ENCODE measurements around the gene ZBTB7C. TPM values are rescaled to one million over a fixed set of nuclear protein-coding genes. Genes with fewer than 3 reads are reported as not detected.

The ZBTB7C gene
- total RNA-seq, 1 donor from 2014 or later, result 7.4 TPM

- Mint-ChIP-seq H3K36me3 (no peaks in the 10 kb centered on the region), H3K27me3 (ENCODE audit: low read depth) (peaks cover 2% of the 10 kb centered on the region), H3K27ac (no peak overlapping the region), H3K4me3 (no peak overlapping the region), H3K4me1 (peaks cover 19% of the 10 kb centered on the region), H3K9me3 (peaks cover 18% of the 10 kb centered on the region)
- DNase-seq (ENCODE audit: low spot score in 2 of 2, unreplicated experiment in 2 of 2), result no peak
- TF ChIP-seq, protein P1, sequence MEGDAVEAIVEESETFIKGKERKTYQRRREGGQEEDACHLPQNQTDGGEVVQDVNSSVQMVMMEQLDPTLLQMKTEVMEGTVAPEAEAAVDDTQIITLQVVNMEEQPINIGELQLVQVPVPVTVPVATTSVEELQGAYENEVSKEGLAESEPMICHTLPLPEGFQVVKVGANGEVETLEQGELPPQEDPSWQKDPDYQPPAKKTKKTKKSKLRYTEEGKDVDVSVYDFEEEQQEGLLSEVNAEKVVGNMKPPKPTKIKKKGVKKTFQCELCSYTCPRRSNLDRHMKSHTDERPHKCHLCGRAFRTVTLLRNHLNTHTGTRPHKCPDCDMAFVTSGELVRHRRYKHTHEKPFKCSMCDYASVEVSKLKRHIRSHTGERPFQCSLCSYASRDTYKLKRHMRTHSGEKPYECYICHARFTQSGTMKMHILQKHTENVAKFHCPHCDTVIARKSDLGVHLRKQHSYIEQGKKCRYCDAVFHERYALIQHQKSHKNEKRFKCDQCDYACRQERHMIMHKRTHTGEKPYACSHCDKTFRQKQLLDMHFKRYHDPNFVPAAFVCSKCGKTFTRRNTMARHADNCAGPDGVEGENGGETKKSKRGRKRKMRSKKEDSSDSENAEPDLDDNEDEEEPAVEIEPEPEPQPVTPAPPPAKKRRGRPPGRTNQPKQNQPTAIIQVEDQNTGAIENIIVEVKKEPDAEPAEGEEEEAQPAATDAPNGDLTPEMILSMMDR (IDR thresholded peaks at IDR 0.05; ENCODE audit: unreplicated experiment), result no peak
Measured at GRCh38 chr18:48265328-48265727, 143.9 kb downstream of the ZBTB7C start.

- no peaks in the 10 kb centered on the region for H3K36me3 Mint-ChIP-seq
- H3K27me3 Mint-ChIP-seq (ENCODE audit: low read depth), result peaks cover 10% of the 10 kb centered on the region
Measured at GRCh38 chr18:48263914-48264902, 145.0 kb downstream of the ZBTB7C start.

GRCh38 chr18:48263192-48263853 is 145.9 kb downstream of the ZBTB7C start:
- H3K27me3 Mint-ChIP-seq (ENCODE audit: low read depth), result peaks cover 11% of the 10 kb centered on the region
- TF ChIP-seq, protein P1 (IDR thresholded peaks at IDR 0.05; ENCODE audit: unreplicated experiment), result no peak
- peaks cover 16% of the 10 kb centered on the region for H3K4me1 Mint-ChIP-seq
- no peak for DNase-seq (ENCODE audit: low spot score in 2 of 2, unreplicated experiment in 2 of 2)
- peaks cover 12% of the 10 kb centered on the region for H3K9me3 Mint-ChIP-seq
- H3K4me3 Mint-ChIP-seq, result no peak overlapping the region
- no peaks in the 10 kb centered on the region for H3K36me3 Mint-ChIP-seq
- no peak overlapping the region for H3K27ac Mint-ChIP-seq

More at GRCh38 chr18:48263914-48264902, 145.0 kb downstream of the ZBTB7C start:
- Mint-ChIP-seq H3K27ac (no peak overlapping the region), H3K4me1 (peaks cover 19% of the 10 kb centered on the region), H3K4me3 (no peak overlapping the region), H3K9me3 (peaks cover 13% of the 10 kb centered on the region)
- TF ChIP-seq, protein P1 (IDR thresholded peaks at IDR 0.05; ENCODE audit: unreplicated experiment), result no peak
- no peak for DNase-seq (ENCODE audit: low spot score in 2 of 2, unreplicated experiment in 2 of 2)

DNA sequence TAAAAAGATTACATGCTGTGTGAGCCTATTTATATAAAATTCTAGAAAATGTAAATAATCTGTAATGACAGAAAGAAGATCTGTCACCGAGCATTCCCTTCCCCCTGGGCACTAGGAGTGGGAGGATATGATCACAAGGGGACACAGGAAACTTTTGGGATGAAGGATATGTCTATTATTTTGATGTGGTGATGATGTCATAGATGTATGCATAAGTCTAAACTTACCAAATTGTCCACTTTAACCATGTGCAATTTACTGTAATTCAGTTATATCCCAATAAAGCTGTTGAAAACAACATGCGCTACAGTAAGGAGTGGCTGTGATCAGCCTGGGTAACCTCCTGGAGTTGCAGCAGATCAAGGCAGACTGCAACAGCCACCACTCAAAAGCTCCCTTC is 148.9 kb downstream of the ZBTB7C start:
- peaks cover 12% of the 10 kb centered on the region for H3K27me3 Mint-ChIP-seq (ENCODE audit: low read depth)
- peaks cover 2% of the 10 kb centered on the region for H3K36me3 Mint-ChIP-seq
- DNase-seq (ENCODE audit: low spot score in 2 of 2, unreplicated experiment in 2 of 2), result no peak
- H3K9me3 Mint-ChIP-seq, result peaks cover 27% of the 10 kb centered on the region
- no peak overlapping the region for H3K4me3 Mint-ChIP-seq
- H3K27ac Mint-ChIP-seq, result no peak overlapping the region
- peaks cover 11% of the 10 kb centered on the region for H3K4me1 Mint-ChIP-seq
- TF ChIP-seq, protein P1 (IDR thresholded peaks at IDR 0.05; ENCODE audit: unreplicated experiment), result no peak

- peaks cover 2% of the 10 kb centered on the region for H3K36me3 Mint-ChIP-seq
- H3K4me1 Mint-ChIP-seq, result no peaks in the 10 kb centered on the region
- peaks cover 37% of the 10 kb centered on the region for H3K9me3 Mint-ChIP-seq
- no peak for DNase-seq (ENCODE audit: low spot score in 2 of 2, unreplicated experiment in 2 of 2)
- no peak overlapping the region for H3K27ac Mint-ChIP-seq
- TF ChIP-seq, protein P1 (IDR thresholded peaks at IDR 0.05; ENCODE audit: unreplicated experiment), result no peak
- H3K4me3 Mint-ChIP-seq, result no peak overlapping the region
- H3K27me3 Mint-ChIP-seq (ENCODE audit: low read depth), result peaks cover 22% of the 10 kb centered on the region
Measured at GRCh38 chr18:48256848-48257247, 152.3 kb downstream of the ZBTB7C start.

All from mesothelial cell of epicardium (in vitro differentiated cells).